ENCODE results near the gene ZNF526.

Gene ZNF526

GRCh38 chr19:42219812-42220750, at the start of gene ZNF526:
Gene ZNF526, plus strand, starts transcription at chr19:42220312. Its CDS starts 4,092 bp downstream, at chr19:42224404.
- peak; percentile 98 for DNase-seq (ENCODE audit: low spot score)

- no peak for DNase-seq (ENCODE audit: low spot score)
Observed at GRCh38 chr19:42170715-42171114, 49.4 kb upstream of the ZNF526 start.

GRCh38 chr19:42172261-42172660, 47.9 kb upstream of the ZNF526 start:
- no peak for DNase-seq (ENCODE audit: low spot score)

GRCh38 chr19:42173695-42174094, 46.4 kb upstream of the ZNF526 start:
- DNase-seq (ENCODE audit: low spot score): no peak

GRCh38 chr19:42174188-42174587, 45.9 kb upstream of the ZNF526 start:
- no peak for DNase-seq (ENCODE audit: low spot score)

GRCh38 chr19:42174958-42175734, 45.0 kb upstream of the ZNF526 start:
- no peak for DNase-seq (ENCODE audit: low spot score)

- peak; percentile 47 for DNase-seq (ENCODE audit: low spot score)
Observed at GRCh38 chr19:42175952-42176648, 44.0 kb upstream of the ZNF526 start.

- DNase-seq (ENCODE audit: low spot score): peak; percentile 63
Observed at GRCh38 chr19:42176649-42176989, 43.5 kb upstream of the ZNF526 start.

GRCh38 chr19:42176990-42177685, 43.0 kb upstream of the ZNF526 start:
- peak; percentile 84 for DNase-seq (ENCODE audit: low spot score)

GRCh38 chr19:42177686-42178019, 42.5 kb upstream of the ZNF526 start:
- DNase-seq (ENCODE audit: low spot score): no peak

GRCh38 chr19:42178791-42179674, 41.1 kb upstream of the ZNF526 start:
- DNase-seq (ENCODE audit: low spot score): peak; percentile 76

GRCh38 chr19:42184401-42184861, 35.7 kb upstream of the ZNF526 start:
- DNase-seq (ENCODE audit: low spot score): peak; percentile 87

GRCh38 chr19:42185277-42185676, 34.8 kb upstream of the ZNF526 start:
- no peak for DNase-seq (ENCODE audit: low spot score)

GRCh38 chr19:42188665-42189064, 31.4 kb upstream of the ZNF526 start:
- DNase-seq (ENCODE audit: low spot score): no peak

- no peak for DNase-seq (ENCODE audit: low spot score)
Observed at GRCh38 chr19:42189133-42189532, 31.0 kb upstream of the ZNF526 start.

GRCh38 chr19:42191330-42191729, 28.8 kb upstream of the ZNF526 start:
- no peak for DNase-seq (ENCODE audit: low spot score)

GRCh38 chr19:42191855-42192254, 28.3 kb upstream of the ZNF526 start:
- DNase-seq (ENCODE audit: low spot score): no peak

- DNase-seq (ENCODE audit: low spot score): no peak
Observed at GRCh38 chr19:42193294-42193693, 26.8 kb upstream of the ZNF526 start.

- no peak for DNase-seq (ENCODE audit: low spot score)
Observed at GRCh38 chr19:42193706-42194105, 26.4 kb upstream of the ZNF526 start.
